SJCRH30 (cell line): ENCODE measurements around the gene CD19. TPM values are rescaled to one million over a fixed set of nuclear protein-coding genes. Genes with fewer than 3 reads are reported as not detected.
"Not testable (repeated sequence)": the region's sequence is repeated elsewhere in the genome, so short reads cannot be mapped to it uniquely, and the experiment has no call there.

Experiments used
- DNase-seq, 2 experiments: peaks; one replicate each; pipeline ENCODE4 v3.0.0-alpha.2; 2015 to 2020
- H3K27ac ChIP-seq: fragments of 250-450 bp; sonication (Bioruptor Pico); 2 replicates; pipeline ENCODE4 v1.5.1; 2020; ENCODE audit warnings: mild to moderate bottlenecking, moderate library complexity
- H3K27me3 ChIP-seq: fragments of 250-450 bp; sonication (Bioruptor Pico); 2 replicates; pipeline ENCODE4 v1.5.1; 2020; ENCODE audit warnings: mild to moderate bottlenecking, moderate library complexity
- H3K36me3 ChIP-seq: fragments of 250-450 bp; sonication (Bioruptor Pico); 2 replicates; pipeline ENCODE4 v1.5.1; 2020; ENCODE audit warnings: mild to moderate bottlenecking, moderate library complexity
- H3K4me1 ChIP-seq: fragments of 250-450 bp; sonication (Bioruptor Pico); 2 replicates; pipeline ENCODE4 v1.5.1; 2020; ENCODE audit warnings: mild to moderate bottlenecking, moderate library complexity
- H3K4me3 ChIP-seq: fragments of 250-450 bp; sonication (Bioruptor Pico); 2 replicates; pipeline ENCODE4 v1.5.1; 2020; ENCODE audit warnings: mild to moderate bottlenecking, moderate library complexity
- H3K9me3 ChIP-seq: fragments of 250-450 bp; sonication (Bioruptor Pico); replicated peaks from 2 replicates; pipeline ENCODE4 v1.5.1; 2020; ENCODE audit warnings: mild to moderate bottlenecking, moderate library complexity
- total RNA-seq: library from RNA; depleted of rRNA; stranded (reverse); fragments of >200 nt; shearing (Covaris generic); gene quantifications from 2 replicates; pipeline ENCODE4 v1.2.3, GENCODE V29; 2014

Gene CD19
- total RNA-seq, 1 experiment from 2014 or later: 0.10 TPM

DNA sequence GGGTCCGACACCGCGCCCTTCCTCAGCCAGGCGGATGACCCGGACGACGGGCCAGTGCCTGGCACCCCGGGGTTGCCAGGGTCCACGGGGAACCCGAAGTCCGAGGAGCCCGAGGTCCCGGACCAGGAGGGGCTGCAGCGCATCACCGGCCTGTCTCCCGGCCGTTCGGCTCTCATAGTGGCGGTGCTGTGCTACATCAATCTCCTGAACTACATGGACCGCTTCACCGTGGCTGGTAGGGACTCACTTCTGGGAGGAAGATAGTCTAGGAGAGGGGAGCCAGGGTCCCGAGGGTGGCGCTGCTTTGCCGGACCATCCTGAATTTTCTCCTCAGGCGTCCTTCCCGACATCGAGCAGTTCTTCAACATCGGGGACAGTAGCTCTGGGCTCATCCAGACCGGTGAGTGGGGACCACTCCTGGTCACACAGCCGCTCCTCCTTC lies 43.4 kb downstream of the CD19 start:
- peak overlapping the region; percentile 54; the same call in 1 of the 2 replicates for H3K27ac ChIP-seq
- no peak for DNase-seq

DNA sequence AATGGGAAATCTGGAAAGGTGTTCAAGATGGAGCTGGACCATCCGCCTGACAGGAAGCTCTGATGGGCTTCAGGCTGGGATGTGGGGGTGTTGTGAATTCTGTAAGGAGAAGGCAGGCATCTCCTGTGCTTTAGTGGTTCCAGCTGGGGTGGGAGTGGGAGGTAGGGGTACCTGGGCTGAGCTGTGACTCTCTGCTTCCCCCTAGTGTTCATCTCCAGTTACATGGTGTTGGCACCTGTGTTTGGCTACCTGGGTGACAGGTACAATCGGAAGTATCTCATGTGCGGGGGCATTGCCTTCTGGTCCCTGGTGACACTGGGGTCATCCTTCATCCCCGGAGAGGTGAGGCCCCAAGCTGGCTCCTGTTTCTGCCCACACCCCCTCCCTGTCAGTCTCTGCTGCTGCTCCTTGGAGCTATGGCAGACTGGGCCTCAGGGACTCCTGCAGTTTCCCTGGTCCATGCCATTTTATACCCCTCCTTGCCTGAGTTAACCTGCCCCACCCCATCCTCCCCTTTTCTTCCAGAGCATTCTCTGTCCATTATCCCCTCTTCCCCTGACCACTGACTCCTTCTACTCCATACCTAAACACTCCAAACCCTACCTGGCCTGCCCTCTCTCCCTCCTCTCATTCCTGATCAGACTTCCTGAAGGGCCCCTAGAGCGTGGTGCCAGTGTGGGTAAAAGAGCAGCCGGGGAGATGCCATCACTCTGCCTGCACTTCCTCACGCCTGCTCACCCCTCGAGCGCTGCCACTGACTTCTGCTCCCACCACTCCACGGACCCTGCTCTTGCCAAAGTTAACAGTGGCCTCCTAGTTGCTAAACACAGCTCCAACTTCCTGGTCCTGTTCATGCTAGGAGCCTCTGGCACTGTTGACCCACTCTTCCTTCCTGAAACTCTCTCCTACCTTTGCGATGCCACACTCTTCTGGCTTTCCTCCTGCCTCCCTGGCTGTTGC lies 46.2 kb downstream of the CD19 start:
- Histone ChIP-seq H3K4me1 (no peaks in the 10 kb centered on the region), H3K36me3 (no peaks in the 10 kb centered on the region), H3K9me3 (no peaks in the 10 kb centered on the region), H3K27me3 (no peaks in the 10 kb centered on the region), H3K4me3 (no peak overlapping the region), H3K27ac (no peak overlapping the region)
- DNase-seq: no peak

More for the DNA sequence above, 43.4 kb downstream of the CD19 start:
- H3K27me3 ChIP-seq: no peaks in the 10 kb centered on the region
- H3K36me3 ChIP-seq: no peaks in the 10 kb centered on the region
- no peaks in the 10 kb centered on the region for H3K9me3 ChIP-seq
- H3K4me3 ChIP-seq: peak overlapping the region; percentile 83
- H3K4me1 ChIP-seq: no peaks in the 10 kb centered on the region

DNA sequence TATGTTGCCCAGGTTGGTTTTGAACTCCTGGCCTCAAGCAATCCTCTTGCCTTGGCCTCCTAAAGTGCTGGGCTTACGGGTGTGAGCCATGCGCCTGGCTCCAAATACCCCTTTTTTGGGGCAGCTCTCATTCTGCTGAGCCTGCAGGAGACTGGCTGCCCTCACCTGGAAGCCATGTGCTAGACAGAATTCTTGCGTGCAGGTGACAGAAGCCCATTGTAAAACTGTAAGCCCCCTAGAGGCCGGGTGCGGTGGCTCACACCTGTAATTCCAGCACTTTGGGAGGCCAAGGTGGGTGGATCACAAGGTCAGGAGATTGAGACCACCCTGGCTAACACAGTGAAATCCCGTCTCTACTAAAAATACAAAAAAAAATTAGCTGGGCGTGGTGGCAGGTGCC lies 48.6 kb downstream of the CD19 start:
- not testable (repeated sequence) for H3K4me3 ChIP-seq, H3K9me3 ChIP-seq, H3K4me1 ChIP-seq, H3K36me3 ChIP-seq, H3K27ac ChIP-seq, DNase-seq, H3K27me3 ChIP-seq

DNA sequence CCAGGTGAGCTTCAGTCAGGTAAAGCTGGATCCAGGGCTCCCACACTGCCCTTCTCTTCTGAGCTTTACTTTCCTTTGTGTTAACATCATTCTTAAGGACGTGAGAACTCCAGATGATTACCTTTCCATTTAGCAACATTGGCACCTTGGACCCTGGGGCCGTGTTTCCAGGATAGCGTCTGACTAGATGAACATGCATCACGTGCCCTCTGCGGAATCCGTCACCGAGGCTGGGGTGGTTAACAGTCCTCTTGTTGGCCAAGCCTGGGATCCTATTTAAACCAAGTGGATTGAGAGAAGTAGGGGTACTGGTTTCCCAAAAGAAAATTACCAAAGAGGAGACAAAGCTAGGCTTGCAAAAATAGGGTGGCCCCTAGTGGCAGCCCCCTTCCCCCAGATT lies 49.2 kb downstream of the CD19 start:
- Histone ChIP-seq H3K4me3 (no peak overlapping the region), H3K27me3 (no peaks in the 10 kb centered on the region), H3K36me3 (no peaks in the 10 kb centered on the region), H3K4me1 (no peaks in the 10 kb centered on the region), H3K9me3 (no peaks in the 10 kb centered on the region), H3K27ac (no peak overlapping the region)
- no peak for DNase-seq

DNA sequence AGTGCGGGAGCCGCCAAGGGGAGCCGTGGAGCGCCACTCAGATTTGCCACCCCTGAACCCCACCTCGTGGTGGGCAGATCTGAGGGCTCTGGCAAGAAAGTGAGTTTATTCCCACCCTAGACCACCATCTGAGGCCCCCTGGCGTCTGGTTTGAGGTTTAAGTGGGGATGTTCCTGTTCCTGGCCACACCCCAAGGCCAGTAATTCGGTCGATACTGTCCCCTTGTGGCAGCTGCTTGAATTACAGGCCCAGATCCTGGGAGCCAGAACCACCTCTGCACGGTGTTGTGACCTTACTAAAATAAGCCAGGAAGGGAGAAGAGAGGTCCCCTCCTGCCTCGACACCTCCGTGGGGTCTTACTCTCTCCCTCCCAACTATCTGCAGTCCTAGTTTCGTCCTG lies 49.7 kb downstream of the CD19 start:
- DNase-seq: peak; percentile 32 to 60
- no peaks in the 10 kb centered on the region for H3K36me3 ChIP-seq
- H3K4me3 ChIP-seq: no peak overlapping the region

DNA sequence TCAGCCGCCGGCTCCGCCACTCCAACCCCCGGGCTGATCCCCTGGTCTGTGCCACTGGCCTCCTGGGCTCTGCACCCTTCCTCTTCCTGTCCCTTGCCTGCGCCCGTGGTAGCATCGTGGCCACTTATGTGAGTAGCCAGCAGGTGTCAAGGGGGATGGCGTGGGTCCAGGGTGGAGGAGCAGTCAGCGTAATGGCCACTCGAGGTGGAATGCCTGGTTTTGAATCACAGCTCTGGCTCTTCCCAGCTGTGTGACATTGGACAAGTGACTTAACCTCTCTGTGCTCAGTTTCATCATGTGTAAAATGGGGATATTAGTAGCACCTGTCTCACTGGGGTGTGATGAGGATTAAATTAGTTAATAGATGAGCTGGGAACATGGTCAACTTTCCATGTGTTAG lies 50.6 kb downstream of the CD19 start:
- H3K27me3 ChIP-seq: no peaks in the 10 kb centered on the region
- no peak for DNase-seq
- no peak overlapping the region for H3K27ac ChIP-seq
- no peaks in the 10 kb centered on the region for H3K4me1 ChIP-seq
- H3K36me3 ChIP-seq: no peaks in the 10 kb centered on the region
- no peaks in the 10 kb centered on the region for H3K9me3 ChIP-seq
- no peak overlapping the region for H3K4me3 ChIP-seq

More for the DNA sequence above, 49.7 kb downstream of the CD19 start:
- no peaks in the 10 kb centered on the region for H3K4me1 ChIP-seq
- H3K27ac ChIP-seq: no peak overlapping the region
- no peaks in the 10 kb centered on the region for H3K27me3 ChIP-seq
- no peaks in the 10 kb centered on the region for H3K9me3 ChIP-seq

DNA sequence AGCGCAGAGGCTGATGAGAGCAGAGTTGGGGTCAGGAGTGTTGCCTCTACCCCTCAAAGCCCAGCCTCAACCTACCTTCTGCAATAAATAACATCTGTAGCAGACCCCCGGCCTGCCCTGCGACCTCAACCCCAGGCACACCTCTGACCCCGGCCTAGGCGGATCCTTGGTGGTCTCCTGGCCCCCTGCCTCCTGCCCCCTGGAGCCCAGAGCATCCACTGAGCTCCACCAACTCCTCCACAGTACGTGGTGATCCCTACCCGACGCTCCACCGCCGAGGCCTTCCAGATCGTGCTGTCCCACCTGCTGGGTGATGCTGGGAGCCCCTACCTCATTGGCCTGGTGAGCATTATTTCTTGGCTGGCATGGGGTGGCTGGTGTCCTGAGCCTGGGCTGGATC lies 51.2 kb downstream of the CD19 start:
- no peak for DNase-seq
- no peaks in the 10 kb centered on the region for H3K36me3 ChIP-seq

DNA sequence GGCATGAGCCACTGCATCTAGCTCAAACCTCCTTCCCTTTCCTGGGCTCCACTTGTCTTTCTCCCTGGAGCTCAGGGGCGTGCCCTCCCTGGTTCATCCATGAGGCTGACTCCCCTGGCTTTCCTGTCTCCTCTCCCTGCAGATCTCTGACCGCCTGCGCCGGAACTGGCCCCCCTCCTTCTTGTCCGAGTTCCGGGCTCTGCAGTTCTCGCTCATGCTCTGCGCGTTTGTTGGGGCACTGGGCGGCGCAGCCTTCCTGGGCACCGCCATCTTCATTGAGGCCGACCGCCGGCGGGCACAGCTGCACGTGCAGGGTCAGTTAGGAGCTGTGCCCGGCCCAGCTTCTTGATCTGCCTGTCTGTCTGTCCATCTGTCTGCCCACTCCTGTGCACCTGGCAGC lies 51.9 kb downstream of the CD19 start:
- Histone ChIP-seq H3K4me1 (no peaks in the 10 kb centered on the region), H3K27me3 (no peaks in the 10 kb centered on the region), H3K36me3 (no peaks in the 10 kb centered on the region), H3K27ac (no peak overlapping the region), H3K4me3 (no peak overlapping the region), H3K9me3 (no peaks in the 10 kb centered on the region)
- DNase-seq: no peak

More for the DNA sequence above, 51.2 kb downstream of the CD19 start:
- H3K27me3 ChIP-seq: no peaks in the 10 kb centered on the region
- no peaks in the 10 kb centered on the region for H3K9me3 ChIP-seq
- H3K4me3 ChIP-seq: no peak overlapping the region
- H3K27ac ChIP-seq: no peak overlapping the region
- H3K4me1 ChIP-seq: no peaks in the 10 kb centered on the region

DNA sequence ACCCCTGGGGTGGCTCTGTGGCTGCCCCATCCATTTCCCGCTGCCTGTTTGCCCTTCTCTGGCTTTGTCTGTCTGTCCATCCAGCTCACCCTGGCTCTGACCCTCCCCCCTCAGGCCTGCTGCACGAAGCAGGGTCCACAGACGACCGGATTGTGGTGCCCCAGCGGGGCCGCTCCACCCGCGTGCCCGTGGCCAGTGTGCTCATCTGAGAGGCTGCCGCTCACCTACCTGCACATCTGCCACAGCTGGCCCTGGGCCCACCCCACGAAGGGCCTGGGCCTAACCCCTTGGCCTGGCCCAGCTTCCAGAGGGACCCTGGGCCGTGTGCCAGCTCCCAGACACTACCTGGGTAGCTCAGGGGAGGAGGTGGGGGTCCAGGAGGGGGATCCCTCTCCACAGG lies 52.3 kb downstream of the CD19 start:
- DNase-seq: no peak
- H3K9me3 ChIP-seq: no peaks in the 10 kb centered on the region
- H3K4me1 ChIP-seq: no peaks in the 10 kb centered on the region
- no peaks in the 10 kb centered on the region for H3K27me3 ChIP-seq
- no peak overlapping the region for H3K27ac ChIP-seq
- H3K4me3 ChIP-seq: no peak overlapping the region
- no peaks in the 10 kb centered on the region for H3K36me3 ChIP-seq

DNA sequence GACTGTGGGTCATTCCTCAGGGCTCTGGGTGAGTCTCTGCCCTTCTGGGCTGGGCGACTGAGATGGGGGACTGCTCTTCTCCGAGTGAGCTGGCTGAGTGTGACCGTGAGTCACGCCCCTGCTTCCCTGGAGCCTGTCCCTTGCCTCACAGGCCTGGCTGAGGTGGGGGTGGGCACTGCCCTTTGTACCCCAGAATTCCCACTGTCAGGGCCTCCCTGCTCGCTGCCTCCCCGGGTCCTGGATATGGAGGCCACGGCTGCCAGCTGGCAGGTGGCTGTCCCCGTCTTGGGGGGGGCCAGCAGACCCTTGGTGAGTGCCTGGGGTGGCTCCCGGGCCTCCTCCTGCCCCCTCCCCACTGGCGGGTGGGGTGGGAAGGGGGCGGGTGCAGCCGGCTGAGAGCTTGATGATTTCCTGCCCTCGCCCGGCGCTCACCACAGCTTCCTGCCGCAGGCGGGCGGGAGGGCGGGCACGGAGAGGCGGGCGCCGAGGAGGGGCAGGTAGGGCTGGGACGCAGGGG lies 52.9 kb downstream of the CD19 start, which contains the start of gene LAT:
Gene LAT (plus strand): TSS at position 434 of the 517 bp plus-strand sequence. CDS start 366 bp downstream, outside the sequence.
- Histone ChIP-seq H3K4me1 (no peaks in the 10 kb centered on the region), H3K9me3 (no peaks in the 10 kb centered on the region), H3K4me3 (no peak within 1 kb of the TSS), H3K36me3 (no peaks in the 10 kb centered on the region), H3K27ac (no peak within 1 kb of the TSS), H3K27me3 (no peaks in the 10 kb centered on the region)
- DNase-seq: no peak

DNA sequence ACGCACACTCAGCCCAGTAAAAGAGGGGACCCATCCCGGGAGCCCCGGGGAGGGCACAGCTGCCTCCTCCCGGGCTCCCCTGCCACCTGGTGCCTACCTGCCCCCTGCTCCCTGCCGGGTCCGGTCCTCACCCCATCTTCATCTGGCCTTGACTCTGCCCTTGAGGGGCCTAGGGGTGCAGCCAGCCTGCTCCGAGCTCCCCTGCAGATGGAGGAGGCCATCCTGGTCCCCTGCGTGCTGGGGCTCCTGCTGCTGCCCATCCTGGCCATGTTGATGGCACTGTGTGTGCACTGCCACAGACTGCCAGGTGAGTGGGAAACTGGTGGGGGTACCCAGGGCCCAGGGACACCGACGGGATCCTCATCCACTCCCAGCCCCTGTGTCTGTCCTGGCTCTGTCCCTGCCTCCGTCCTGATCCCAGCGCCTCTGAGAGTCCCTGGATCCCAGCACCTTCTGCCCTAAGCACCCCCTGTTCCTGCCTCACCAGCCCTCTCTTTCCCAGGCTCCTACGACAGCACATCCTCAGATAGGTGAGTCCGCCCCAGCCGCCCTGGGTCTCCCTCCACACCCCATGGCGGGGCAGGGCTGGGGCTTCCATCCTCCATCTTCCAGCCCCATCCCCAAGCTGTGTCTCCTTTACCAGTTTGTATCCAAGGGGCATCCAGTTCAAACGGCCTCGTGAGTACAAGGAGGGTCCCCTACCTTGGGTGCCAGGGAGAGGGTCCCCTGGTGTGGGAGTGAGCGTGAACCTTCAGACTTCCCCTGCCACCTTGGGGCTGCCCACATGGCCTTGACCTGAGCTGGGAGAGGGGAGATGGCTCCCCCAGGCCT lies 53.7 kb downstream of the CD19 start:
- Histone ChIP-seq H3K27me3 (no peaks in the 10 kb centered on the region), H3K27ac (no peak overlapping the region), H3K4me3 (no peak overlapping the region), H3K9me3 (no peaks in the 10 kb centered on the region), H3K4me1 (no peaks in the 10 kb centered on the region), H3K36me3 (no peaks in the 10 kb centered on the region)
- DNase-seq: no peak

DNA sequence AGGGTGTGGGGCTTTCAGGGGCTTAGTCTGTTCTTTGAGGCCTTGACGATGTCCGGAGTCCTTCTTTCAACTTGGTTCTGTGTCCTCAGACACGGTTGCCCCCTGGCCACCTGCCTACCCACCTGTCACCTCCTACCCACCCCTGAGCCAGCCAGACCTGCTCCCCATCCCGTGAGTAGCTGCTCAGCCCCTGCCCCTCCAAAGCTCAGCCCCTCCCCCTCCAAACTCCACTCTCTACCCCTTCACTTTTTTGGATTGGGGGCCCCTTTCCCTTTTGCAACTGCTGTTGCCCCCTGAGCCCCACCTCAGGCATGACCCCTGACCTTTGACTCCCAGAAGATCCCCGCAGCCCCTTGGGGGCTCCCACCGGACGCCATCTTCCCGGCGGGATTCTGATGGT lies 54.3 kb downstream of the CD19 start:
- H3K4me3 ChIP-seq: no peak overlapping the region
- no peaks in the 10 kb centered on the region for H3K9me3 ChIP-seq
- no peak overlapping the region for H3K27ac ChIP-seq
- no peaks in the 10 kb centered on the region for H3K4me1 ChIP-seq
- no peaks in the 10 kb centered on the region for H3K27me3 ChIP-seq
- no peak for DNase-seq
- H3K36me3 ChIP-seq: no peaks in the 10 kb centered on the region

DNA sequence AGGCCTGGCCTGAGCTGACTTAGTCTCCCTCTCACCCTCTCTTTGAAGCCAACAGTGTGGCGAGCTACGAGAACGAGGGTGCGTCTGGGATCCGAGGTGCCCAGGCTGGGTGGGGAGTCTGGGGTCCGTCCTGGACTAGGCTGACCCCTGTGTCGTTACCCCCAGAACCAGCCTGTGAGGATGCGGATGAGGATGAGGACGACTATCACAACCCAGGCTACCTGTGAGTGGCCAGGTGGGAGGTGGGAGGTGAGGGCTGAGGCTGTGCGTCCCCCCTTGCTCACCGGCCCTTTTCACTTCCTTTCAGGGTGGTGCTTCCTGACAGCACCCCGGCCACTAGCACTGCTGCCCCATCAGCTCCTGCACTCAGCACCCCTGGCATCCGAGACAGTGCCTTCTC lies 54.7 kb downstream of the CD19 start:
- Histone ChIP-seq H3K9me3 (no peaks in the 10 kb centered on the region), H3K27ac (no peak overlapping the region), H3K36me3 (no peaks in the 10 kb centered on the region), H3K27me3 (no peaks in the 10 kb centered on the region), H3K4me3 (no peak overlapping the region), H3K4me1 (no peaks in the 10 kb centered on the region)
- no peak for DNase-seq

DNA sequence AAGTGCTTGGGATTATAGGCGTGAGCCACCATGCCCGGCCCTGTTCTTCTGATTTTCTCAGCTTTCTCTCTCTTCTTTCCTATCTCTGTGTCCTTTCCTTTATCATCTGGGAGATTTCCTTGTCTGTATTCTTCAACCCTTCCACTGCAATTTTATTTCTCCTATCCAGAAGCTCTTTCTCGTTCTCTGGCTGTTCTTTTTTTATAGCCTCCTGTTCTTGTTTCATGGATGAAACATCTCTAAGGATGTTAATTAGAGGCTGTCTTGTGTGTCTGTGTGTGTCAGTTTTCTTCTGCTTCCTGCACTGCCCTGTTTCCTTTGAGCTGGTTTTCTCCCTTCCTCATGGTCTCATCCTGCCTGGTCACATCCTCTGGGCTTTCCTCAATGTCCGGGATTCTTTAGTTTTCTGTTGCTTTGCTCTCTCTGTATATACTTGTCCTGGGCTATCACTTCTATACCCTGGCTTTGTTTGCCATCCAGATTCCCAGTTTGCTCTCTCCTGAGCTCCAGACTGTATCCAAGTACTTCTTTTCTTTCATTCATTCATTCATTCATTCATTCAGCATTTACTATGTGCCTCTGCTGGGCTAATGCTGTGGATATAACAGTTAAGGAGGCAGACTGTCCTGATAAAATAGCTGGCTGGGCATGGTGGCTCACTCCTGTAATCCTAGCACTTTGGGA lies 55.5 kb downstream of the CD19 start:
- Histone ChIP-seq H3K9me3 (no peaks in the 10 kb centered on the region), H3K4me1 (no peaks in the 10 kb centered on the region), H3K4me3 (no peak overlapping the region), H3K27me3 (no peaks in the 10 kb centered on the region), H3K27ac (no peak overlapping the region), H3K36me3 (no peaks in the 10 kb centered on the region)
- DNase-seq: no peak
